ENCODE results near the gene NLRP9.

DNA sequence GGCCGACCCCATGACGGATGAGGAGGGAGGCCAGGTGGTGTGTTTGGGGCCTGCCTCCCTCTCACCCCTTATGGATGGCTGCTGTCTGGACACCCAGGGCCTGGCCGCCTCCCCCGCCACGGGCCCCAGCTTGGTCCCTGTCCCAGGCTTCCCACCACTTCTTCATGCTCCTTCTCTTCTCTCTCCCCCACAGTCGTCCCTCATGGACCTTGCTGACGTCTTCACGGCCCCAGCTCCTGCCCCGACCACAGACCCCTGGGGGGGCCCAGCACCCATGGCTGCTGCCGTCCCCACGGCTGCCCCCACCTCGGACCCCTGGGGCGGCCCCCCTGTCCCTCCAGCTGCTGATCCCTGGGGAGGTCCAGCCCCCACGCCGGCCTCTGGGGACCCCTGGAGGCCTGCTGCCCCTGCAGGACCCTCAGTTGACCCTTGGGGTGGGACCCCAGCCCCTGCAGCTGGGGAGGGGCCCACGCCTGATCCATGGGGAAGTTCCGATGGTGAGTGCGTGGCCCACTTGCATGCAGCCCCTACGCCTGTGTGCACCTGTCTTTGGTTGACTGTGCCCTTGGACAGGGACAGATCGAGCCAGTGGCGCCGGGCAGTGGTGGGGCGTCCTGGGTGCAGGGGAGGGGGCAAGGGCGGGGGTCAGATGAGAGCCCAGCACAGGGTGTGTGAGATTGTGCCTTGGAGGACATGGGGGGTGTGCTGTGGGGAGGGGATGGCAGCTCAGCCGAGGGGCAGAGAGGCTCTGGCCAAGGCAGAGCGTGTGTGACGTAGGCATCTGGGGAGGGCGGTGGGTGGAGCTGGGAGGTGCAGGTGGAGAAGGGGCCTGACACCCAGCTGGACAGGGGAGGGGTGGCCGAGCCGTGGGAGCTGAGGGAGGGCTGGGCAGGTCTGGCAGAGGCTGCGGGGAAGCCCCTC, 46.4 kb downstream of the NLRP9 start:
- TF ChIP-seq, protein P1, sequence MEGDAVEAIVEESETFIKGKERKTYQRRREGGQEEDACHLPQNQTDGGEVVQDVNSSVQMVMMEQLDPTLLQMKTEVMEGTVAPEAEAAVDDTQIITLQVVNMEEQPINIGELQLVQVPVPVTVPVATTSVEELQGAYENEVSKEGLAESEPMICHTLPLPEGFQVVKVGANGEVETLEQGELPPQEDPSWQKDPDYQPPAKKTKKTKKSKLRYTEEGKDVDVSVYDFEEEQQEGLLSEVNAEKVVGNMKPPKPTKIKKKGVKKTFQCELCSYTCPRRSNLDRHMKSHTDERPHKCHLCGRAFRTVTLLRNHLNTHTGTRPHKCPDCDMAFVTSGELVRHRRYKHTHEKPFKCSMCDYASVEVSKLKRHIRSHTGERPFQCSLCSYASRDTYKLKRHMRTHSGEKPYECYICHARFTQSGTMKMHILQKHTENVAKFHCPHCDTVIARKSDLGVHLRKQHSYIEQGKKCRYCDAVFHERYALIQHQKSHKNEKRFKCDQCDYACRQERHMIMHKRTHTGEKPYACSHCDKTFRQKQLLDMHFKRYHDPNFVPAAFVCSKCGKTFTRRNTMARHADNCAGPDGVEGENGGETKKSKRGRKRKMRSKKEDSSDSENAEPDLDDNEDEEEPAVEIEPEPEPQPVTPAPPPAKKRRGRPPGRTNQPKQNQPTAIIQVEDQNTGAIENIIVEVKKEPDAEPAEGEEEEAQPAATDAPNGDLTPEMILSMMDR (IDR thresholded peaks at IDR 0.05; ENCODE audit: insufficient read depth, low read length), result no peak
- no peak for TF ChIP-seq POLR2AphosphoS5 (IDR thresholded peaks at IDR 0.05; ENCODE audit: low read depth)

Data from HL-60 (cell line).